Right forelimb (tissue), 1 donor: Measurements from ENCODE around the gene C2CD2.

Experiments
- DNase-seq: peaks from one replicate; pipeline ENCODE4 v3.0.0-alpha.2; 2018

C2CD2 gene

GRCh38 chr21:41929248-41929647 lies 24.6 kb downstream of the C2CD2 start:
- no peak for DNase-seq

GRCh38 chr21:41928621-41929220 lies 25.1 kb downstream of the C2CD2 start:
- DNase-seq: no peak

- no peak for DNase-seq
These were observed 25.9 kb downstream of the C2CD2 start for GRCh38 chr21:41927727-41928409.

DNA sequence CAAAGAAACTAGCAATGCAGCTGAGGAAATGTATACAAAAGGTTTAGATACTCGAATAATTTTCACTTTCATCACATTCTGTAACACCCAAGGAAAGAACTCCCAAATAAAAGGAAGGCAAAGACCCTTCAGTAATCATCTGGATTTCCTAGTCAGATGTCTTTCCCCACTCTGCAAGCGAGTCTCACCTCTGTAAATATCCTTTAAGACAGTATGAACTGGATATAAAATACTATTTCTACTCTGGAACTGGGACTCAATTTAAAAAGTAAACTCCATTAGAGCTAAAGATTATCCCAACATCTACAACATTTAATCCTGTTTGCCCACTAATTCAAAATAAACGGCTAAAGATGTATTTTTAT lies 27.0 kb downstream of the C2CD2 start:
- DNase-seq: no peak

- DNase-seq: no peak
These were observed 27.6 kb downstream of the C2CD2 start for GRCh38 chr21:41926117-41926806.

- DNase-seq: no peak
These were observed 28.1 kb downstream of the C2CD2 start for GRCh38 chr21:41925767-41926116.

DNA sequence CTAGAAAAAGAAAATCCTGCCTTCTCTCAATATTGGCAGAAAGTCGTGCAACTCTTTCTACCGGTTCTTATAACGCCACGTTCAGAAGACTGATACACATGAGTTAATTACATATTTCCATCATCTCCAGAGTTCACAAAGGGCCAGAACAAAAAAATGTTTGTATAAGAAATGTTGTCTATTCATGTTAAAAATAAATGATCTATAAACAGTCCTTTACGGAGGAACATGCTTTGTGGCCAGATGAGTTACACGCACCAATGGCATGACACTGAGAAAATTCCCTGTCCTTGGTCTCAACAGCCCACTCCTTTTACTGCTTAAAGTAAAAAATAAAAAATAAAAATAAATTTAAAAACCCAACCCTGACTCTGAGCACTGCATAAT lies 29.5 kb downstream of the C2CD2 start:
- DNase-seq: no peak

DNA sequence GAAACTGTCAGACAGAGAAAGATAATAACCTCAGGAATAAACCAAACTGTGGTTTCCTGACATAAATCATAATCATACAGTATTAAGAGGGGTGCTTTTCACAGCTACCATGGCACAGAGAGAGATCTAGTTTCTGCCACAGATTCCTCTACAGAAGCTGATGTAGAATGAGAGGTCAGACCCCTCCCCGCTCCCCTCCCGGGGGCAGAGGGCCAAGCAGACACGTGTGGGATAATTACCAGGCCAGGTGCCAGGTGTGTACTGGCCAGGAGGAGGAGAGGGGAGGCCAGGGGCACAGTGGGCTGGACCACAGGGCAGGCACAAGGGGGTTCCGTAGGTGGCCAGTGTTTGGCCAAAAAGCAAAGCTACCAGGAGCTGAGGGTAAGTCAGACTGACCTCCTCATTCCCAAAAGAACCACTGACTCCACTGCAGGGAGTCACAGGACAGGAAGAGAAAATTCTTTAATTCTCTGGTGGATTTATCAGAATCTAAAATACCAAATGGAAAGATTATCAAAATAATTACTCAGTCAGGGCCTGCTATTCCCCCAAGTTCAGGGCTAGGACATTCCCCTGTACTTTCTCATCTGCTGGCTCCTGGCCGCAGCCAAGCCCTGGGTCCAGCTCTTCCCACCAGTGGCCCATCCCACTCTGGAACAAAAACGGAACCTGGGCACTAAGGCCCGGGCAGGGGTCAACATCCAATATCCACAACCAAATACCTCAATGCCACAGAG lies 30.0 kb downstream of the C2CD2 start:
- DNase-seq: no peak

GRCh38 chr21:41923186-41923585 lies 30.6 kb downstream of the C2CD2 start:
- no peak for DNase-seq

DNA sequence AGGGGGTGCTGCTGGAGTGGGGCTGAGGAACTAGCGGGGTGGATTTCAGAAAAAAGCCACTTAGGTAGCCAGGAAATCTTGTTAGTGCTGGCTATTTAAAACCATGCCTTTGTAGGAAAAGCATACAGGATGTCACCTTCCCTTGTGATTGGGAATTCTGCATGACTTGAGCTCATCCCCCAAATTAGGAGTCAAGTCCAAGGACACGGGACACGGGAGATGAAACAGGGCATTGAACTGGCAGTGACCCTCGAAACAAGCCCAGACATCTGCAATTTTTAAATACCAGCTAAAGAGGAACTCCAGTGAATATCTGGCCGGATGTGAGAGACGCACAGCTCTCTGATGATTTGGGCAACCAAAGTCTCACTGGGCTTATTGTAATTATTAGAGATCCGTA lies 32.8 kb downstream of the C2CD2 start:
- DNase-seq: no peak

- DNase-seq: no peak
These were observed 33.3 kb downstream of the C2CD2 start for GRCh38 chr21:41920476-41920875.

GRCh38 chr21:41919666-41920398 lies 34.0 kb downstream of the C2CD2 start:
- no peak for DNase-seq

- no peak for DNase-seq
These were observed 35.1 kb downstream of the C2CD2 start for GRCh38 chr21:41918561-41919358.

GRCh38 chr21:41917531-41917930 lies 36.3 kb downstream of the C2CD2 start:
- no peak for DNase-seq

DNA sequence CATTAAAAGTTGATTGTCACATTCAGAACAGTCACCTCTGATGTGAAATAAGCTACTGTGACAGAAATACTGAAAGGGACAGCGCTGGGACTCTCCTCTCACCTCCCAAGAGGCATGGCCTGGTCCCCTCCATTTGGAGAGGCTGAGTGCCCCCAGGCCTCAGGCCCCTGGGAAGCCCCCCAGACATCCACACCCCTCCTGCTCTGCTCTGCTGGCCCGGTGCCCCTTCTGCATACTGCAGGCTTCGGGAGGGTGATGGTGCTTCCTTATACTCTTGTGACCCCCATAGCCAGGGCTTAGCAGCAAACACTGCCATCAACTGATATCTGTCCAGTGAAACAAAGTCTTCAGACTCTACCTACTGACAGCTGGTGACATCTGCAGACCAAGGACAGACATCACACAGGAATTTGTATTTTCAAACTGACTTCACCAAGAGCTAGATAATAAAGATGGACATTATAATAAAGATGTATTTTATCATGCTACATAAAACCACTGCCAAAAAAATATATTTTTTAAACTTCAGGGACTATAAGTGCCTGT lies 36.9 kb downstream of the C2CD2 start:
- DNase-seq: no peak

- DNase-seq: no peak
These were observed 38.9 kb downstream of the C2CD2 start for GRCh38 chr21:41914965-41915364.

- no peak for DNase-seq
These were observed 39.5 kb downstream of the C2CD2 start for GRCh38 chr21:41914358-41914757.

DNA sequence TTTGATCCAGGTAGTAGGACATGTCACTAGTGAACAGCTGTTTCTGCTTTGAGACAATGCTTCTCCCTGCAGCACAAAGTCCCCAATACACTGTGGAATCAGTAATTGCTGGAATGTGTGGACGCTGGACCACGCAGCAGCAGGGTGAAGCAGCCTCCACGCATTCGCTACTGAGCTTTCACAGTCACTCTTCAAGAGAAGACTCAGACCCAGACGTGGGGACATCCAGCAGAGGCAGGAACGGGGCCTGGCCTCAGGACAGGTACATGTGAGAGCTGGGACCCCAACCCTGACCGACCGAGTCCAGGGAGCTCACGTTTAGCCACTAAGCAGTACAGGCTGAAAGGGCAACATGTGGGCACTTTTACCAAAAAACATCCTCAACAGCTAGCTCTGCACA lies 40.6 kb downstream of the C2CD2 start:
- DNase-seq: no peak

- DNase-seq: no peak
These were observed 45.0 kb downstream of the C2CD2 start for GRCh38 chr21:41908829-41909228.

GRCh38 chr21:41907496-41908258 lies 46.1 kb downstream of the C2CD2 start:
- no peak for DNase-seq

- no peak for DNase-seq
These were observed 47.0 kb downstream of the C2CD2 start for GRCh38 chr21:41906770-41907169.
